ENCODE data around the gene A3GALT2.
A peak's percentile ranks its signal among the peaks of the same experiment; 100 is the strongest.
"Not testable (repeated sequence)": the region's sequence is repeated elsewhere in the genome, so short reads cannot be mapped to it uniquely, and the experiment has no call there.

A3GALT2 gene

DNA sequence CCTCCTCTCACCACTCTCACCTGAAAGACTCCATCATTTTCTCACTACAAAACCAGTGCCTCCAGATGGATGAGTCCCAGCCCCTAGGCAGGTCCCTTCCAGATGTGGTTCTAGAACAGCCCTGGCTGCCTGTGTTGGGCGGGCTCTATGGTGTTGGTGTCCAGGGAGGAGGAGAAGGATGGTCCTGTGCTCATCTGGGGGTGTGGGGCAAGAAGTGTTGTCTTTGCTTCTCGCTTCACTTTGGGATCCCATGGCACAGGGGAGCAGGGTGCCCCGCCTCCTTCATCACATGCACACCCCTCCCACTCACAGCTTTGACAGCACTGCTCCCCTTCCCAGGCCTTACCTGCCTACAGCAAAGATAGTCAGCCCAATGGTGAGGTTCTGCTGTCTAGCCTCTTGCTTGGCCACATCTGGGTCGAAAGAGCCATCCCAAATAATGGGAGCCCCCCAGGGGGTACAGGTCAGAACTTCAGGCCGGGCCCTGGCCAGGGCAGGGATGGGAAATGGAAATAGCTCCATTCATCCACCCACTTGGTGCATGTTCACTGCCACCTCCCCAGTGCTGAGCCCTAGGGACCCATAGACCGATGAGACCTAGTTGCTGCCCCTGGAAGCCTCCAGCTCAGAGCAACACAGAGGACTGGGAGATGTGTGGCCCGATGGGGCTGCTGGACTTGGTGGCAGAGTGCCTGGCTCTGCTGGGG lies 9.0 kb downstream of the A3GALT2 start:
- DNase-seq: no peak

DNA sequence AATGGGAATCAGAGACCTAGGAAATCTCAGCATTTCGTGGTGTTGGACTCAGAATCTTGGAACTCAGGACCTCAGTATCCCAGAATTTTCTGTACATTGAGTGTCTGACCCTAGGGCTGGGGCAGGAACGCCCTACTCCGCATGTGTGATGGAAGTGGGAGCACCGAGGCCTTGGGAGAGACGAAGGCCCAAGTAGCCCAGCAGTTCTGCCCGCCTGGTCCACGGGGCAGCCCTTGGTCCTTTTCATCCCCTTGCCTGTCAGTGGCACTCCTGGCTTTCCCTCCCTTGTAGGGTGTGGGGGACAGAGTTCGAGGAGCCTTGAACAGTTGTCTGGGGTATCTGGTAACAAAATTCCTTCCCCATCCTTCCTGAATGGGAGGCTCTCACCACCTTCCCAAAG lies 10.2 kb downstream of the A3GALT2 start:
- DNase-seq: no peak

DNA sequence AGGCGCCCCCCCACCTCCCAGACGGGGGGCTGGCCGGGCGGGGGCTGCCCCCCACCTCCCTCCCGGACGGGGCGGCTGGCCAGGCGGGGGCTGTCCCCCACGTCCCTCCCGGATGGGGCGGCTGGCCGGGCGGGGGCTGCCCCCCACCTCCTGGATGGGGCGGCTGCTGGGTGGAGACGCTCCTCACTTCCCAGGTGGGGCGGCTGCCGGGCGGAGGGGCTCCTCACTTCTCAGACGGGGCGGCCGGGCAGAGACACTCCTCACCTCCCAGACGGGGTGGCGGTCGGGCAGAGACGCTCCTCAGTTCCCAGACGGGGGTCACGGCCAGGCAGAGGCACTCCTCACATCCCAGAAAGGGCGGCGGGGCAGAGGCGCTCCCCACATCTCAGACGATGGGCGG lies 11.5 kb downstream of the A3GALT2 start:
- DNase-seq: not testable (repeated sequence)

DNA sequence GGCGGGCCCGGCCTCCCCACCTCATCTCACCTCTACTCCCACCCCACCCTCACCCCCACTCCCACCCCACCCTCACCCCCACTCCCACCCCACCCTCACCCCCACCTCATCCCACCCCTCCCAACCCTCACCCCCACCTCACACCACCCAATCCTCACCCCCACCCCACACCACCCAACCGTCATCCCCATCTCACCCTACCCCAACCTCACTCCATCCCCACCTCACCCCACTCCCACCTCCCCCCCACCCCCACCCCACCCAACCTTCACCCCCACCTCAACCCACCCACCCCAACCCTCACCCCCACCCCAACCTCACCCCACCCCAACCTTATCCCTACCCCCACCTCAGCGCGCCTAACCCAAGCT lies 13.4 kb downstream of the A3GALT2 start:
- DNase-seq: no peak

DNA sequence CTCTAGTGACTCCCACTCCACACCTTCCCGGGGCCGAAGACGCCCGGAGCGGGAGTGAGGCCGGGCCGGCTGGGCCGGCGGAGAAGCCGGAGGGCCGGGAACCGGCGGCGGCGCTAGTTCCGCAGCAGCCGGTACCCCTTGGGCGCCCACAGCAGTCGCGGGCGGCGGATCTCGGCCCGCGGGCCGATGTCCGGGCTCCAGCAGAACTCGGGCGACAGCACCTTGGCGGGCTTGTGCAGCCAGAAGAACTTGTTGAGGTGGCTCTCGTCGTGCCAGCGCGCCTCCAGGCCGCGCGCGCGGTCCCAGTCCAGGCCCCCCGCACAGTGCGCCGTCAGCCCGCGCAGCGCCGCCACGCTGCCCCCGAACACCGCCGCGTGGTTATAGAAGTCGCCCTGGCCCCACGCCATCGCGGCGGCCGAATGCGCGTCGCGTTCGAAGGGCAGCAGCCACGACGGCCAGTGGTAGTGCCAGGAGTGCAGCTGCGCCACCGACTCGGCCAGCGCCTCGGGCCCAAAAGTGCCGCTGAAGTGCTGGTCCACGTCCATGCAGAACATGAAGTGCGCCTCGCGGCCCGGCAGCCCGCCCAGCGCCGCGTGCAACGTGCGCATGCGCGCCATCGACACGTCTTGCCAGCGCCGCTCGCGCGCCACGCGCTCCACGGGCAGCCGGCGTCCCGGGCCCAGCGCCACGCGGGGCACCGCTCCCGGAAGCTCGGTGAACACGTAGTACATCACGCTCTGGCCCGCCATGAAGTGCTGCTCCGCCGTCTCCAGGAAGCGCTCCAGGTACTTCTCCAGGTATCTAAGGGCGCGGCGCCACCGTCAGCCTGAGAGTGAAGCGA lies 14.0 kb downstream of the A3GALT2 start:
- no peak for DNase-seq

DNA sequence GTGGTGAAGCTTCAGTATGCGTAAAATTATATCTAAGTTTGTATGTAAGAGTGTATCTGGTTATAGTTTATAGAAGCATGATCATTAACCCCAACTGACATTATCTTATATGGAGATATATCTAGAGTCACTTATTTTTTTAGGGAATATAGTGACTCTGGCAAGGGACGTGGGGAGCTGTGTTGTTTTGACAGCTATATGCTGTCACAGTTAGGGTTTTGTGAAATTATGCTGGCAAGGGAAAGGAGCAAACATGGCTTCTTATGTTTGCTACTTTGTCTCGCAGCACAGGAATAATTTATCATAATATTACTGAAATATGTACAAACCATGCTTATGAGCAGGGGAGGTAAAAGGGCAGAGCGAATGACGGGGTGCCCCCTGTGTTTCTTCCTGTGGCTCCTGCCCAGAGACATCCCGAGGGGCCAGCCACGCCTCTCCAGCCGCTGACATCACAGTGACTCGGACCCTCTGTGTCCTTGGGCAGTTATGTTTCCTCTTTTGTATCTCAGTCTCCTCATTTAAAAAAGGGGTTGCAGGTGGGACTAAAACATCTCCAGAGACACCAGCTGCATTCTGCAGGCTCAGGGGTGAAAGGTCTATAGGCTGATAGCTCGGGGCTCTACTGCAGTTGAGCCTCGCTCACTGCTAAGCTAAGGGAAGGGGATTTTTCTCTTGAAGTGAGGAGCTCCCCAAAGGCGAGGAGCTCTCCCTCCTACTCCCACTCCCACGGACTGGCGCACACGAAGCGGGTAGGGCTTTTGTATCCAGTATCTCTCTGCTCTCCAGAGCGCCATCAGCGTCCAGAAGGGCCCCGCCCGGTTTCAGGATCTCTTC lies 14.9 kb downstream of the A3GALT2 start:
- no peak for DNase-seq

DNA sequence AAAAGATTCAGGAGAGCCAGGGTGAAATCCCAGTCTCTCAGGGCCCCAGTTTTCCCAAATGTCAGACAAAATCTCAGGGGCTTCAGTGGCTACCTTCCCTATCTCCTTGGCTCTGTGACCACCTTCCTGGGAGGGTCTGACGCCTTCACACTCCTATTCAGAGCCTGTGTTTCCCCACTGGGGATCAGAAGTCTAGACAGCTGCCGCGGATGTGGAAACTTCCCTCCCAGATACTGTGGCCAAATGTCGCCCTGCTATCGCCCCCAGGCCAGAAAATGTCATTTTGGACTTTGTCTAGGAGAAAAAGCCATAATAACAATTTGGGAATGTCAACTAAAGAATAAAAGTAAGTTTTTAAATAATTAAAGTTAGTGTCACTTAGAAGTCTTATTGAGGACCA lies 15.9 kb downstream of the A3GALT2 start:
- no peak for DNase-seq

DNA sequence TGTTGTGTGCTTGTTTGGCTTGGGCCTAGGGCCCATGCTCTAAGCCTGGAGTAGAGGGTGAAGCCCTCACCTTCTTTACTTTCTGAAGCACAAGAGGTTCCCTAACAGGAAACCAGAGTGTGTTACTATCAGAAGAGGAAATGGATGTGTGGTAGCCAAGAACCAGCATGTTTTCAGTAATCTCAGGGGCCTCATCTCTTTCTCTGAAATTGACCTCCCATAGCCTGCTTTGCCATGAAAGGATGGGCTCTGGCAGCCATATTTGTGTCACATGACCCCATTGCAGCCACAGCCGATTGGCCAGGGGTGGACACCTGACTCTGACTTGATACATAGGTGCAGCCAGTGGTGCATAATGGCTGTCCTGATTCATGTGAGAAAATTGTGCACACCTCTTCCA lies 18.6 kb downstream of the A3GALT2 start:
- DNase-seq: no peak

DNA sequence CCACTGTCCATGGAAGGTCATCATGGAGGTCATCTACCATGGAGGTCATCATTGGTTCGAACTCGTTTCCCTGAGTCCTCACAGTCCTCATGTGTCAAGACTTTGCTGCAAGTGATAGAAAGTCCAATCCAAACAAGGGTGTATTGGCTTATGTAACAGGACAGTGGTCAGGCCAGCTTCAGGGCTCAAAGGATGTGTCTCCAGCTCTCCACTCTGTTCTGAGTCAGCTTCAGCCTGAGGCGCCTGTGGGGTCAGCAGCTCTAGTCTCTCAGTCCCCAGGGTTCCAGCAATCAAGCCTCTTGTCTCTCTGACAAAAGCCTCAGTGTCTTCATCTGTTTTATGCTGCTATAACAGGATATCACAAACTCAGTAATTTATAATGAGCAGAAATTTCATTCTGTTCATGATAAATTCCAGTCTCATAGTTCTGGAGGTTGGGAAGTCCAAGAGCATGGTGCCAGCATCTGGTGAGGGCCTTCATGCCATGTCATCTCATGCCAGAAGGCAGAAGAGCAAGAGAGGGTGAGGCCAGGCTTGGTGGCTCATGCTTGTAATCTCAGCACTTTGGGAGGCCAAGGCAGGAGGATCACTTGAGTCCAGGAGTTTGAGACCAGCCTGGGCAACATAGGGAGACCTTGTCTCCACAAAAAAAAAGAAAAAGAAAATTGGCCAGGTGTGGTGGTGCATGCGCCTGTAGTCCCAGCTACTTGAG lies 19.5 kb downstream of the A3GALT2 start:
- no peak for DNase-seq

DNA sequence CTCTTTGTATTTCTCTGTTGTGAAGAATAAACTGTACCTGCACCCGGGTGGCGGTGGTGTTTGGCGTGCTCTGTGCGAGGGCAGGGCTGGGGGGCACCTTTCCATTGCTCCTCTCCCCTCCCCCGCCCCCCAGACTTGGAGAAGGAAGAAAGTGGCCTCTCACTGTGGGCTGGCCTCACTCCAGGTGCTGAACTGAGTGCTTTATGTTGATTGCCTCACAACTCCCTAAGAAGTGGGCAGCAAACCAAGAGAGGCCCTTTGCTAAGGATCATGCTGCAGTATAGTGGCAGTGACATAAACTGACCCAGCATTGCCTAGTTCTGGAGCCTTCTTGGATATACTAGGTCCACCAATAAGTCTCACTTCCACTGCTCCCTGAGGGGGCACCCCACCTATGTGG lies 20.2 kb downstream of the A3GALT2 start:
- no peak for DNase-seq

DNA sequence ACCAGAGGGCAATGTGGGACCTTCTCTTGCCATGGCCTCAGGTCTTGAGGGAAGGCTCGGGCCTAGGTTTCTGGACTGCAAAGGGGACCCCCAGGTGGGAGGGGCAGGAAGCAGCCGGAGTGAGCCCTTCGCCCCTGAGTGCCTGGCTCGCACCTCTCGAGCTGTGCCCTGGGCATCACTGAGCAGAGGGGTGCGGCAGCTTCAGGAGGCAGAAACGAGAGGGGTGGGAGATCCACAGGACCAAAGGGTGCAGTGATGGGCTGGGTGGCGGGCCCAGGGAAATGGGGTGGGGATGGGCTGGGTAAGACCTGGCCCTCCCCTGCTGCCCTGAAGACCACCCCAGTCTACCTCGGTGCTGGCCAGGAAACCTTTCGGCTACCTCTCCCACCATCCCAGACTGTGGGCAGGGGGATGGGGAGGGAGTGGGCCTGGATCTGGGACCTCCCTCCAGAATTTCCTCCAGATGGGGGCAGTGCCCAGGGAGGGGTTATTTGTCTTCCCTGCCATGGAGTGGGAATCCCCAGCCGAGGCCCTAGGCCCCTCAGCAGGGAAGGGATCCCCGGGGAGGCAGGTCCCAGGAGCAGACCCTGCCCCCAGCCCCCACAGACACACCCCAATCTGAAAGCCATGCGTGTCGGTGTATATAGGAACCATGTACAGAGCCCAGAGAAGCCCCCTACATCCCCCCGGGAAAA lies 21.3 kb downstream of the A3GALT2 start:
- no peak for DNase-seq

DNA sequence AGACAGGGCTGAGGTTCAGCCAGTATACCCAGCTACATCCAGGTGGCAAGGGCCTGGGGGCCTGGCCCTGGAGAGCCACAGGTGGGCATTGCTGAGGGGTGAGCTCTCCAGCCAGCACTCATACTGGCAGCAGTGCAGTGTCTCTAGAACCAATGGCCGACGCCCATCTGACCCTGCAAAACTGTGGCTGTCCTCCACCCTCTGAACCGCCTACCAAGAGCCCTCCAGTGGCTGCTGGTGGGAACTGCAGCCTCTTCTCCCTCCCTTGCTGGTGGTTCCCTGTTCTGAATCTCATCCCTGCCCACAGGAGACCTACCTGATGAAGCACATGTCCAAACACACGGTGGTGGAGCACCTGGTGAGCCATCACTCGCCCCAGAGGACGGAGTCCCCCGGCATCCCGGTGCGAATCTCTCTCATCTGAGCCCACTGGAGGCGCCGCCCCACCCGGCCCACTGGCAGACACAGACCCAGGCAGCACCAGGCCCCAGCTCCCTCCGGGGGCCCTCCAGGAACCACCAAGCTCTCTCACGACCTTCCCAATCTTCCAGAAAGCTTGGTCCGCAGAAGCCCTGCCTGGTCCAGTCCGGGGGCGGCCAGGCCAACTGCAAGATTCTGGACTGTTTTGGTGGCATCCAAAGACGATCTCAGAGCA lies 22.1 kb downstream of the A3GALT2 start:
- DNase-seq: no peak

DNA sequence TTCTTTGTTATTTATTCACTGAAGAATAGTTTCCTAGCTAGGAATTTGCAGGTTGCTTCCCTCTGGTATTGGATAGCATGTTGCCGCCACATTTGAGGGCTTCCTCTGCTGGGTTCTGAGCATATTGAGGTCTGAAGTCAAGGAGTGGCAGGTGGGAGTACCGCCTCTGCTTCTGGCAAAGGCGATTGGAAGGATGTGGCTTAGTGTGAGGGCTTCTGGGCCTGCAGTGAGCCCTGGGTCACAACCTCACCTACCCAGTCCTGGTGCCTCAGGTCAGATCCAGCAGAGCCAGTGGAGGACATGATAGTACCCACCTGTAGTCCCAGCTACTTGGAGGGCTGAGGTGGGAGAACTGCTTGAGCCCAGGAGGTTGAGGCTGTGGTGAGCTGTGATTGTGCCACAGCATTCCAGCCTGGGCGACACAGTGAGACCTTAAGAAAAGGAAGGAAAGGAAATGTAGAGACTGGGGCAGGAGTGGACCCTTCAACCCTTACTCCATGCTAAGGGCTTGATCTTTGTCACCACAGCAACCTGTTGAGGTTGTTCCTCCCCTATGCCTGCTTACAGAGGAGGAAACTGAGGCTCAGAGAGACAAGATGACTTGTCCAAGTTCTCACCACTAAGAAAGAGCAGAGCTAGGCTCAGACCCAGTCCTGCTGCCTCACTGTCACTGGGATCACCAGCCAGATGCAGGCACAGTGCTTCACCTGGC lies 22.8 kb downstream of the A3GALT2 start:
- no peak for DNase-seq

DNA sequence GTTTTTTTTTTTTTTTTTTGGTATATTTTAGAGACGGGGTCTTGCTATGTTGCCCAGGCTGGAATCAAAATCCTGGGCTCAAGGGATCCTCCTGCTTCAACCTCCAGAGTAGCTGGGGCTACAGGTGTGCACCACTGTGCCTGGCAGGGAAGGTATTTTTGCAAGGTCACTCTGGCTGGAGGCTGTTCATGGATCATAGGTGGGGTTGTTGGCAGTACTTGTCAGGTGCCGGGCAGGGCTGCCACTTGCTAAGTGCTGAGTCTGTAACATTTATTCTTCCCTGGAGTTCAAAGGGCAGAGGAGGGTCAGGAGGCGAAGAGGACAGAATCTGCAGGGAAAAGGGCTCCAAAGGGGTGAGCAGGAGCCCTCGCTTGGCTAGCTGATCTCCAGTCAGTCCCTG lies 24.1 kb downstream of the A3GALT2 start:
- DNase-seq: no peak

DNA sequence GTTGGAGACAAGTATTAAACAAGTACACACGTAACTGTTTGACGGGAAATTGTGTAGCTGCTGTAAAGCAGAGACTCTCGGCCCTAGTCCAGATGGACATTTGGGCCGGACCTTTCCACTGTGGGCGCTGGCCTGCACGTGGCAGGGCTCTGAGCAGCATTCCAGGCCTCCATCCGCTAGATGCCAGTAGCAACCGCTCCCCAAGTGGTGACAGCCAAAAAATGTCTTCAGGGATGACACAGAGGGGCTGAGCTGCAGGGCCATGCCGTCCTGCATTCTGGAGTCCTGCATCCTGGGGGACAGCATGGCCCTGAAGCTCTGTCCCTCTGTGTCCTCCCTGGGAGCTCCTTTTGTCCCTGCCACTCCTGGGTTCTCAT lies 24.8 kb downstream of the A3GALT2 start:
- no peak for DNase-seq

DNA sequence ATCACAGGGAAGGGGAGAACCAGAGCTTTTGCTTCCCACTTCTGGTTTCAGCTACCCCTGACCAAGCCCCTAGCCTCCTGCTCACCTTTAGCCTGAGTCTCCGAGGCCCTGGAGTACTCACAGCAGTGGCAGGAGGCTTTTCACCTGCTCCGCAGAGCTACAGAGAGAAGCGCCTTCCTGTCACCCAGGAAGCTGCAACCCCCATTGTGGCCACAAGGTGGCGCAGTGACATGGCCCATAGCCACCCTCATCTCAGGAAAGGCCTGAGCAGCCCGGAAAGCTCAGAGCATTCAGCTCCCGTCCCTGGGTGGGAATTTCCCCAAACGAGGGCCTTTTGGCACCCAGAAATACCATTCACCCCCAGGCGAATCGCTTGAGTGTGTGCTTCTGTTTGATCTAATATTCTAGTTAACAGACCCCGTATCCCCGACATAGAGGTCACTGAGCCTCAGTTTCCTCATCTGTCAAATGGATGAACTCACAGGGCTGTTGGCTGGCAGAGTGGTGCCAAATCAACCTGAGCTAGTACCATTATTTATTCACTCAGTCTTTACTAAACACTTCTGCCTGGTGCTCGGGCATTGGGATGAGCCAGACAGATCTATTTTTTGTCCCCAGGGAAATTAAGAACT lies 25.3 kb downstream of the A3GALT2 start:
- DNase-seq: peak; percentile 54 to 78

DNA sequence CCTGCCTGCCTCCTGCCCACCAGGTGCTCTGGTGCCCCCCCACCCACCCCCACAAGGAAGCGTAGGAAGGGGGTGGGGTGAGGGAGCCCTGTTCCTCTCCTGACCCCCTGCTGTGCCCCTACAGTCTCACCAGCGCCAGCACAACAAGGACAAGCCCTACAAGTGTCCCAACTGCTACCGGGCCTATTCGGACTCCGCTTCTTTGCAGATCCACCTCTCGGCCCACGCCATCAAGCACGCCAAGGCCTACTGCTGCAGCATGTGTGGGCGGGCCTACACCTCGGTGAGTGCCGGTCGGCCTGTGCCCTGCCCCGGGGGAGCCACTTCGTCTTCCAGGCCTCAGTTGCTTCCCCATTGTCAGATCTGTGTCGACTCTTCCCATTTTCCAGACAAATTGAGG lies 25.9 kb downstream of the A3GALT2 start:
- no peak for DNase-seq

DNA sequence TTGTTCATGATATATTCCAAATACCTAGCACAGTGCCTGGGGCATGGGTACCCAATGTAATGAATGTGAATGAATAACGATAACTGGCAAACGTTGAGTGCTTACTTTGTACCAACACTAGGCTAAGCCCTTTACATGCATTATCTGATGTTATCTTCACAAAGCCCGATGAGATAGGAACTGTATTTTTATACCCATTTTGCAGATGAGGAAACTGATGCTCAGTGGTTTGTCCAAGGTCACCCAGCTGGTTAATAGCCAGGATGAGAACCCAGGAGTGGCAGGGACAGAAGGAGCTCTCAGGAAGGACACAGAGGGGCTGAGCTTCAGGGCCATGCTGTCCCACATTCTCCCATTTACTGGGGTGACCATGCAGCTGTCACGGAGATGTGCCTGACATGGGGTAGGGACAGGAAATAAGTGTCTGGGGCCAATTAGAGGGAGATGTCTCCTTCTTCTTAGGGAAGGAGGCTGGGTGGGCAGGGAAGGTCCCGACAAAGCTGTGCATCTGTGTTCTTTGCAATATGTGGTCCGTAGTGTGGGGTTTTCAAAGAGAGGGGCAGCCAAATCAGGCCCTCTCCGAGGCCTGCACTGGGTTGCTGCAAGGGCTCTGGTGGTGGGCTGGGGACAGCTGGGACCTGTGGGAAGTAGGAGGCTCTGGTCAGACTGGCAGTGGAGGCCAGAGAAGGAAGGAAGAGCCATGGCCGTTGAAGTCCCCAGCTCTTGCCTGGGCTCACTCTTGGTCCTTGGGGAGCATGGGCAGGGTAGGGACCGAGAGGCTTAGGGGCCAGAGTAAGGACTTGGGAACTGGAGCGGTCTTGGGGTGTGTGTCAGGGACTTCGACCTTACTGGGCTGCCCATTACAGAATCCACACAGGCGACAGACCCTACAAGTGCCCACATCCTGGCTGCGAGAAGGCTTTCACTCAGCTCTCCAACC lies 26.6 kb downstream of the A3GALT2 start:
- DNase-seq: no peak

DNA sequence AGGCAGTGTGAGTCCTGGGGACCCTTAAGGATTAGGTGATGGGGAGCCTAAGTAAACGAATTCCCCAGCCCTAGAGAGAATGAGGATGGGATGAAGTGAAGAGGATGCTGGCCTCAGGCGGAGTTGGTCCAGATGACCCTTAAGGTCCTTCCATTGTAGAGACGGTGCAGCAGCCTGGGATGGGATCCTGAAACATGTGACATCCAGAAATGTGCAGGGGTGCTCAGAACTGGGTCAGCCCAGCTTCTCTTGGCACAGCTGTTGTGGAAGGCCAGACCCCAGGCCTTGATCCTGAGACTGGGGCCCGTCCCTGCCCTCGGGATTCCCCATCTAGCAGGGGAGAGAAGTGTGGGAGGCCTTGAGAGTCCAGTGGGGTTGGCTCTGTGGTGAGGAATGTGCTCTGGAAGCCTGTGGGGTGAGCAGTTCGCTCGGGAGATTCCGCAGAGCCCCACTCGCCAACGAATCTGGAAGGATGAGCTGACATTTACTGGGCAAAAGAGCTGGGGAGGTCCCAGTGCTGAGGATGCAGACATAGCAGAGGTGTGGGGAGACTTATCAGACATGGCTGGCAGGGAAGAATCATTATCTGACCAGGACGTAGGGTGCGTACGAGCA lies 28.1 kb downstream of the A3GALT2 start:
- no peak for DNase-seq

Data from hippocampal formation (tissue), 2 donors.